Loucy (cell line): ENCODE measurements around the gene SAMD14.

ENCODE experiments used
- H2AFZ ChIP-seq: fragments of 200-600 bp; sonication (generic); 2 replicates; pipeline ENCODE4 v1.6.0; 2016; ENCODE audit warnings: antibody characterized with exemption, mild to moderate bottlenecking, low read length, moderate library complexity
- H3F3A ChIP-seq: fragments of 200-600 bp; 2 replicates; pipeline ENCODE4 v1.6.0; 2016; ENCODE audit warnings: antibody characterized with exemption, low read depth, mild to moderate bottlenecking
- H3K27me3 ChIP-seq: fragments of 200-600 bp; sonication (generic); 2 replicates; pipeline ENCODE4 v1.6.1; 2014; ENCODE audit warnings: low read length, mild to moderate bottlenecking; ENCODE audit not compliant: insufficient read depth, poor library complexity, severe bottlenecking
- H3K36me3 ChIP-seq: fragments of 200-600 bp; sonication (generic); 2 replicates; pipeline ENCODE4 v1.6.1; 2016; ENCODE audit warnings: low read length; ENCODE audit not compliant: insufficient read depth
- H3K4me1 ChIP-seq: fragments of 200-600 bp; sonication (generic); 2 replicates; pipeline ENCODE4 v1.5.1; 2014; ENCODE audit warnings: low read length, mild to moderate bottlenecking; ENCODE audit not compliant: insufficient read depth, poor library complexity, severe bottlenecking
- H3K4me2 ChIP-seq: fragments of 200-600 bp; sonication (generic); 2 replicates; pipeline ENCODE4 v1.6.0; 2014; ENCODE audit warnings: antibody characterized with exemption, low read length, low read depth, mild to moderate bottlenecking; ENCODE audit not compliant: poor library complexity, severe bottlenecking
- H3K4me3 ChIP-seq: fragments of 200-600 bp; sonication (generic); 2 replicates; pipeline ENCODE4 v1.5.1; 2014; ENCODE audit warnings: low read length, mild to moderate bottlenecking, mixed read lengths; ENCODE audit not compliant: poor library complexity, severe bottlenecking
- H3K79me2 ChIP-seq: fragments of 200-600 bp; sonication (generic); 2 replicates; pipeline ENCODE4 v1.6.1; 2014; ENCODE audit warnings: low read length; ENCODE audit not compliant: insufficient read depth
- H3K9ac ChIP-seq: fragments of 200-600 bp; sonication (generic); 2 replicates; pipeline ENCODE4 v1.6.0; 2014; ENCODE audit warnings: mild to moderate bottlenecking, low read depth, low read length, moderate library complexity; ENCODE audit not compliant: poor library complexity, severe bottlenecking
- H3K9me2 ChIP-seq: fragments of 200-600 bp; sonication (generic); replicated peaks from 2 replicates; pipeline ENCODE4 v1.6.1; 2016; ENCODE audit warnings: low read depth, low read length, mixed read lengths
- H3K9me3 ChIP-seq: fragments of 200-600 bp; sonication (generic); 2 replicates; pipeline ENCODE4 v1.6.1; 2014; ENCODE audit warnings: mild to moderate bottlenecking, antibody characterized with exemption, low read length, low read depth; ENCODE audit not compliant: insufficient read depth
- H4K20me1 ChIP-seq: fragments of 200-600 bp; sonication (generic); 2 replicates; pipeline ENCODE4 v1.6.0; 2014; ENCODE audit warnings: antibody characterized with exemption, low read length, mild to moderate bottlenecking; ENCODE audit not compliant: insufficient read depth, poor library complexity, severe bottlenecking
- CTCF ChIP-seq: fragments of 200-600 bp; sonication (generic); conservative IDR thresholded peaks from 2 replicates; pipeline ENCODE4 v1.5.1; 2014; ENCODE audit warnings: mild to moderate bottlenecking, antibody characterized with exemption, low read length
- EZH2phosphoT487 ChIP-seq: fragments of 200-600 bp; IDR thresholded peaks from 2 replicates; pipeline ENCODE4 v1.6.1; 2018; ENCODE audit warnings: antibody characterized with exemption, mild to moderate bottlenecking, moderate library complexity, borderline replicate concordance

Gene SAMD14

DNA sequence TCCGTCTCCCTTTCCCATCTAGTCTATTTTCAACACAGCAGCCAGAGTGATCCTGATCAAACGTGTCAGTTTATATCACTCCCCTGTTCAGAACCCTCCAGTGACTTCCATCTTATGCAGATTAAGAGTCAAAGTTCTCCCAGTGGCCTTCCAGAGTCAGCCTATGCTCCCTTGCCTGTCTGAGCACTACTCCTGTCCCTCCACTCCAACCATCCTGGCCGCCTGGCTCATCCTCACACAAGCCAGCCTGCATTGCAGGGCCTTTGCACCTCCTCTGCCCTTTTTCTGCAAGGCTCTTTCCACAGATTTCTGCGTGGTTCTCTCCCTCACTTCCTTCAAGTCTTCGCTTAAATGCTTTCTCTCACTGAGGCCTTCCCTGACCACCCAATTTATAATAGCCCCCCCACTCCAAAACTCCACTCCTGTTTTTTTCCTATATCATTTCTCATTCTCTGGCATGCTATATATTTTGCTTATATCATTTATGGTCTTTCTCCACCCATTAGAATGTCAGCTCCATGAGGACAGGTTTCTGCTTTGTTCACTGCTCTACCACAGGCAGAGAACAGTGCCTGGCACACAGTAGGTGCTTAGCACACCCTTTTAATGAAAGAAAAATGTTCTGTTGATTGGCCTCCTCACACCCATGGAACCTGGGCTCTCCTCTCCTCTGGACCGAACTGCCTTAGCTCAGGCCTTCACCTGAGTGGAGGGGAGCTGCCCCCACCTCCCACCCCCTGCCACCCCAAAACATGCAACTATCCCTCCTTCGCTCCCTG is 9.3 kb downstream of the SAMD14 start:
- no peaks in the 10 kb centered on the region for H3K9me2 ChIP-seq
- H3K4me3 ChIP-seq, result no peak overlapping the region
- H3F3A ChIP-seq, result no peaks in the 10 kb centered on the region
- no peaks in the 10 kb centered on the region for H3K36me3 ChIP-seq
- no peak overlapping the region for H3K4me2 ChIP-seq
- H3K9ac ChIP-seq, result no peak overlapping the region
- H3K79me2 ChIP-seq, result no peaks in the 10 kb centered on the region
- peaks cover 5% of the 10 kb centered on the region for H3K4me1 ChIP-seq
- H3K27me3 ChIP-seq, result no peaks in the 10 kb centered on the region
- no peak for TF ChIP-seq CTCF
- no peak for TF ChIP-seq EZH2phosphoT487
- H3K9me3 ChIP-seq, result no peaks in the 10 kb centered on the region
- H2AFZ ChIP-seq, result no peak overlapping the region
- no peaks in the 10 kb centered on the region for H4K20me1 ChIP-seq

- Histone ChIP-seq H3K9me3 (no peaks in the 10 kb centered on the region), H3K9ac (no peak overlapping the region), H3K27me3 (no peaks in the 10 kb centered on the region), H3K4me1 (no peaks in the 10 kb centered on the region), H3K4me2 (no peak overlapping the region), H3K36me3 (no peaks in the 10 kb centered on the region), H3K9me2 (no peaks in the 10 kb centered on the region), H3K79me2 (no peaks in the 10 kb centered on the region), H2AFZ (no peak overlapping the region), H4K20me1 (no peaks in the 10 kb centered on the region), H3F3A (no peaks in the 10 kb centered on the region), H3K4me3 (no peak overlapping the region)
- TF ChIP-seq CTCF (no peak), EZH2phosphoT487 (no peak)
Observed at GRCh38 chr17:50118828-50119218, 11.1 kb downstream of the SAMD14 start.

- Histone ChIP-seq H3K79me2 (no peaks in the 10 kb centered on the region), H3K27me3 (no peaks in the 10 kb centered on the region), H3K4me1 (no peaks in the 10 kb centered on the region), H3F3A (no peaks in the 10 kb centered on the region), H3K9me2 (no peaks in the 10 kb centered on the region), H3K4me3 (no peak overlapping the region), H4K20me1 (no peaks in the 10 kb centered on the region), H3K4me2 (no peak overlapping the region), H3K9ac (no peak overlapping the region), H3K36me3 (no peaks in the 10 kb centered on the region), H2AFZ (no peak overlapping the region), H3K9me3 (no peaks in the 10 kb centered on the region)
- TF ChIP-seq CTCF, result no peak
- no peak for TF ChIP-seq EZH2phosphoT487
Observed at GRCh38 chr17:50118076-50118827, 11.7 kb downstream of the SAMD14 start.
